ENCODE results near the gene GTPBP2.
"Not testable (repeated sequence)": the region's sequence is repeated elsewhere in the genome, so short reads cannot be mapped to it uniquely, and the experiment has no call there.

Gene GTPBP2

DNA sequence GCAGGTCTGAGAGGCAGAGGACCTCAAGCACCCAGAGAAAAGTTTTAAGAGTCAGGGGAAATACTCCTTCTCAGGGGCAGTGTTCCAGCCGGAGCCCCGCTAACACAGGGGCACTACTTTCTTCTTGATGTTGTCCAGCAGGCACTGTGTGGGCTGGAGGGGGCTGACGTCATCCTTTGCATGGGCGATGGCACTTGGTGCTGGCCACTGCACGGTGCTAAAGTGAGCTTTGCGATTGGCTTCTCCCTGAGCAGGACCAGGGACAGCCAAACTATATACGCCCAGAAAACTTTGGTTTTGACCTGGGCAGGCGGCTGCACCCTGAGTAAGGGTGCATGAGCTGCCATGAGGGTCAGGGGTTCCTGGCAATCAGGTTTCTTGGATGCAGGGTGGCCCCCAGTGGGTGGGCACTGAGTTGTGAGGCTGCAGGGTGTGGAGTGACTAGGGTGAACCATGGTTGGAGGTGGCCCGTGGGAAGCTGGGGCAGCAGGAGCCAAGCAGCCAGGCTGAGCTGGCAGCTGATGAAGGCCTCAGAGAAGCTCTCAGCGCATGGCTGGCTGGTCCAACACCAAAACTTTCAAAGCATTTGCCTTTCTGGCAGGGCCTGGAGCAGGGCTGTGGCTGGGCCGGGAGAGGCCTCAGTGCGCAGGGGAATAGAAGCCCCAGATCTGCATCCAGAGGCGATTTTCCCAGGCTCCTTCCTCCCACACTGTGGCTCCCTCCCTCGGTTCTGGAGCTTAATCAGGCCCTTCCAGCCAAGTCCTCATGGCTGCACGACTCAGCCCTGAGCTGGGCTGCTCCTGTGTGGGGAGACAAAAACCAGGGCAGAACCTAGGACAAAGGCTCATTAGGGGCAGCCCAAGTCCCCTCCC, 40.2 kb upstream of the GTPBP2 start:
- peak; percentile 77 for DNase-seq (ENCODE audit: low read depth)
- no peak overlapping the region for H3K4me3 ChIP-seq (ENCODE audit: control insufficient read depth, low read depth, low read length)
- TF ChIP-seq, protein P1, sequence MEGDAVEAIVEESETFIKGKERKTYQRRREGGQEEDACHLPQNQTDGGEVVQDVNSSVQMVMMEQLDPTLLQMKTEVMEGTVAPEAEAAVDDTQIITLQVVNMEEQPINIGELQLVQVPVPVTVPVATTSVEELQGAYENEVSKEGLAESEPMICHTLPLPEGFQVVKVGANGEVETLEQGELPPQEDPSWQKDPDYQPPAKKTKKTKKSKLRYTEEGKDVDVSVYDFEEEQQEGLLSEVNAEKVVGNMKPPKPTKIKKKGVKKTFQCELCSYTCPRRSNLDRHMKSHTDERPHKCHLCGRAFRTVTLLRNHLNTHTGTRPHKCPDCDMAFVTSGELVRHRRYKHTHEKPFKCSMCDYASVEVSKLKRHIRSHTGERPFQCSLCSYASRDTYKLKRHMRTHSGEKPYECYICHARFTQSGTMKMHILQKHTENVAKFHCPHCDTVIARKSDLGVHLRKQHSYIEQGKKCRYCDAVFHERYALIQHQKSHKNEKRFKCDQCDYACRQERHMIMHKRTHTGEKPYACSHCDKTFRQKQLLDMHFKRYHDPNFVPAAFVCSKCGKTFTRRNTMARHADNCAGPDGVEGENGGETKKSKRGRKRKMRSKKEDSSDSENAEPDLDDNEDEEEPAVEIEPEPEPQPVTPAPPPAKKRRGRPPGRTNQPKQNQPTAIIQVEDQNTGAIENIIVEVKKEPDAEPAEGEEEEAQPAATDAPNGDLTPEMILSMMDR (conservative IDR thresholded peaks at IDR 0.05; ENCODE audit: control insufficient read depth, insufficient read depth, low read depth, low read length) = no peak

DNA sequence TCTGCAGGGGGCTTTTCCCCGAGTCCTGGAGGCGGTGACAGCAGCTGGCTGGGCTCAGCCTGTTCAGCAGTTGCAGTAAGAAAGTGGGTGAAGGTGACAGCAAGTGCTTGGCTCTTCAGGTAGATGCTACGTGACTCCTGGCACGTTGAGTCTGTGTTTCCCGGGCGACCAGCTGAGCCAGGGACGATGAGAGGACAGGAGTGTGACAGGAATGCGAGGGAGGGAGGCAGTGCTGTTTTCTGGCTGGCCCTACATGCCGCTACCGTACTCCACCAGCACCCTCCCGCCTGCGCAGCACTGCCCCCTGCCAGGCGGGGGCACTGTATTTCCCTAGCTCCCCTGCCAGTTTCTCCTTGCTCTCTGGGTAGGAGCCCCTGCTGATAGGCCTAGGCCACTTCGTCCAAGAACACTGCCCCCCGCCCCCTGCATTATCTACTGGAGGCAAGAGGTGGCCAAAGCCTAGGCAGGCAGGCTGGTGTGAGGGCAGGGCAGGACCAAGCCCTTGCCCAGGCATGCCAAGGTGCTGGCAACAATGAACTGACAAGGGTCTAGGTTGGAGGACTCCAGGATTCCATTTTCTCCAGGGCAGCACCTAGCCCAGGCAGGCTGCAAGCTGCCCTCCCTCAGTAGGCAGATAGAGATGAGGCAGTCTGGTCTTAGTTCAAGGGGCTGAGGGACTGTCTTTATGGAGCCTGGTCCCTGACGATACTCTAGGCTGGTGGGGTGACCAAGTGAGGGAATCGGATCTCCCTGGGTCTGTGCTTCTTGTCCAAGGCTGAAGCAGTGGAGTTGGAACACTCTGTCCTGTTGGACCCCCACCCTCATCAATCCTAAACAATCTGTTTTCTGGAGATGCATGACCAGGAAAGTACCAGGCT, 39.3 kb upstream of the GTPBP2 start:
- H3K4me3 ChIP-seq (ENCODE audit: control insufficient read depth, low read depth, low read length) = no peak overlapping the region
- DNase-seq (ENCODE audit: low read depth) = peak; percentile 49
- TF ChIP-seq, protein P1 (conservative IDR thresholded peaks at IDR 0.05; ENCODE audit: control insufficient read depth, insufficient read depth, low read depth, low read length) = peak; percentile 51

DNA sequence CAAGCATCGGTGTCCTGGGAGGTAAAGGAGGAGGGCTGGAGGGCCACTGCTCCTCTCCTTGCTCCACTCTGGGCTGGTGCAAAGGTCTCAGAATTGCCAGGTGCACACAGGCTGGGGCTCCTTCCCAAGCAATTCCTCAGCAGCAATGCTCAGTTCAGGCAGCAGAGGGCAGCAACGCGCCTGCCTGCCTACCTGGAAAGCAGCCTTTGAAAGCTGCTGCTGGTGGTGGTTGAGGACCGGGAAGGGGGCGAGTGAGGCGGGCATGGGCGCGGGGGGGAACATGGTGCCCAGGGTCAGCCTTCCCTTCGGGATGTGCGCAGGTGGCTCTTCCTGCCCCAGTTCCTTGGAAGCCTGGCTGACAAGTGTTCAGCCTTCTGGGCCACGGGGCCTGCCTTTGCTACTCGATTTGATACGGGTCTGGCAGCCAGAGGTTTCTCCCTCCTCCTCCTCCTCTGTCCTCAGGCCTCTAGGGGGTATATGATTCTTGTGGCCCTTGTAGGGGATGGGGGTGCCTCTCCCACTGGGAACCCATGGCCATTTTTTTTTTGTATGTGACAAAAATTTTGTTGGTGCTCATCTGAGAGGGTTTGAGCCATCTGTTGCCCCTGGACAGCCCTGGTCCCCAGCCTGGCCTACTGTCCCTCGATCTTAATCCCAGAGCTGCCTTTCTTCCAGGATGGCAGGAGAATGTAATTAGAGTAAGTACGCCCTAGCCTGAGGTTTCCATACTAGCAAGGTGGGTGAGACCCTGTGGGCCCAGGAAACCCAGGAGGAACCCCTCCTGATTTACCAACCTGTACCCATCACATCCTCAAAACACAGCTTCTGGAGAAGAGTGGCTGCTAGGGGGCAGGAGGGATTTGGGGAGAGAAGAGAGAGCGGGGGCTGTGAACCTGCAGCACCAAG, 38.4 kb upstream of the GTPBP2 start:
- no peak overlapping the region for H3K4me3 ChIP-seq (ENCODE audit: control insufficient read depth, low read depth, low read length)
- TF ChIP-seq, protein P1 (conservative IDR thresholded peaks at IDR 0.05; ENCODE audit: control insufficient read depth, insufficient read depth, low read depth, low read length) = peak; percentile 88

DNA sequence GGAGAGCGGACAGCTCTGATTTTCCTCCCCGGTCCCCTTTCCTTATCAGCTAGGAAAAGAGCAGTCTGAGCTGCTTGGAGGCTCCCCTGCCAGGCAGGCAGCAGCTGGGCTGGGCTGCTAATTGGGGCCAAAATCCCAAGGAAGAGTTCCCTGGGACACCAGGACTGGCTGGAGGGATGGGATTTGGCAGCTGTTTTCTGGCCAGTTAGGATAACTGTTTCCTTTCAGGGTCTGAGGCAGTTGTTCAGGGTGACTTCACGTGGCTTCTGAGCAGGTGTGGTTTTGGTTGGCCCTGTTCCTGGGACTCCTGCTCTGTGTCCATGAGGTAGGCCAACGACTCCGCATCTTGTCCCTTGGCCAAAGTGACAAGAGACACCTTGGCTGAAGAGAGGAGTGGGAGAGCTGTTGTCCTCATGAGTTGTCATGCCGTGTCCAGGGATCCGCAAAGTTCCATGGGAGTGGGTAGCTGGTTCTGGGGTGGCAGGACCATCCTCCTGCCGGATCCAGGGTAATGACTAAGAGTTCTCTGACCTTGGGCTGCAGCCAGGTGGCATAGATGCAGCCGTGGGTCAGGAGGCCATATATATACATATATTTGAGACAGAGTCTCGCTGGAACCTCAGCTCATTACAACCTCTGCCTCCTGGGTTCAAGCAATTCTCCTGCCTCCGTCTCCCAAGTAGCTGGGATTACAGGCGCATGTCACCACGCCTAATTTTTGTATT, 37.3 kb upstream of the GTPBP2 start:
- TF ChIP-seq, protein P1 (conservative IDR thresholded peaks at IDR 0.05; ENCODE audit: control insufficient read depth, insufficient read depth, low read depth, low read length) = no peak
- no peak for DNase-seq (ENCODE audit: low read depth)
- no peak overlapping the region for H3K4me3 ChIP-seq (ENCODE audit: control insufficient read depth, low read depth, low read length)

More for the DNA sequence above, 38.4 kb upstream of the GTPBP2 start:
- peak; percentile 55 for DNase-seq (ENCODE audit: low read depth)

DNA sequence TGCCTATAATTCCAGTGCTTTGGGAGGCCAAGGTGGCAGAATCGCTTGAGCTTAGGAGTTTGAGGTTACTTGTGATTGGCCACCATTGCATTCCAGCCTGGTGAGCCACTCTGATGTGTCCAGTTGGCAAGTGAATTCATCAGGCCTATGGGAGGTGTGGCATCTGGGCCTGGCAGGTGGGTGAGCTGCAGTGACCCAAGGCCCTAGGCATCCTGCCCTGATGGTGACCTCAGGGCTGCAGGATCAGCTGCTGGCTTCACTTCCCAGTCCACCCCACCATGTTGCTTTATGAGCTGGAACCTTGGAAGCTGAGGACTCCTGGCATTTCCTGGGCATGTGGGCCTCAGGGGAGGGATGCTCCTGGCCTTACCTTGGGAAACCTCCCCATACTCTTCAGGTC, 36.3 kb upstream of the GTPBP2 start:
- H3K4me3 ChIP-seq (ENCODE audit: control insufficient read depth, low read depth, low read length) = no peak overlapping the region
- TF ChIP-seq, protein P1 (conservative IDR thresholded peaks at IDR 0.05; ENCODE audit: control insufficient read depth, insufficient read depth, low read depth, low read length) = no peak
- DNase-seq (ENCODE audit: low read depth) = no peak

DNA sequence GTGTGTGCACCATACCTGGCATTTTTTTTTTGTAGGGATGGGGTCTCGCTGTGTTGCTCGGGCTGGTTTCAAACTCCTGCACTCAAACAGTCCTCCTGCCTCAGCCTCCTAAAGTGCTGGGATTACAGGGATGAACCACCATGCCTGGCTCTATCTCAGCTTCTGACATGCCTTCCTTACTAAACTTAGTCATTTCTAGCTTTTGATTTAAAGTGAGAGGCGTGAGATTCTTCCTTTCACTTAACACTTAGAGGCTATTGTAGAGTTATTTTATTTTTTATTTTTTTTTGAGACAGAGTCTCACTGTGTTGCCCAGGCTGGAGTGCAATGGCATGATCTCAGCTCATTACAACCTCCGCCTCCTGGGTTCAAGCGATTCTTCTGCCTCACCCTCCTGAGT, 33.9 kb upstream of the GTPBP2 start:
- DNase-seq (ENCODE audit: low read depth); H3K4me3 ChIP-seq (ENCODE audit: control insufficient read depth, low read depth, low read length): not testable (repeated sequence)

Measured in fibroblast of mammary gland (primary cell).